ENCODE measurements around the gene NSG2. TPM values are rescaled to one million over a fixed set of nuclear protein-coding genes. Genes with fewer than 3 reads are reported as not detected.

Gene NSG2
- total RNA-seq, 1 donor from 2014 or later: 0.09 TPM

DNA sequence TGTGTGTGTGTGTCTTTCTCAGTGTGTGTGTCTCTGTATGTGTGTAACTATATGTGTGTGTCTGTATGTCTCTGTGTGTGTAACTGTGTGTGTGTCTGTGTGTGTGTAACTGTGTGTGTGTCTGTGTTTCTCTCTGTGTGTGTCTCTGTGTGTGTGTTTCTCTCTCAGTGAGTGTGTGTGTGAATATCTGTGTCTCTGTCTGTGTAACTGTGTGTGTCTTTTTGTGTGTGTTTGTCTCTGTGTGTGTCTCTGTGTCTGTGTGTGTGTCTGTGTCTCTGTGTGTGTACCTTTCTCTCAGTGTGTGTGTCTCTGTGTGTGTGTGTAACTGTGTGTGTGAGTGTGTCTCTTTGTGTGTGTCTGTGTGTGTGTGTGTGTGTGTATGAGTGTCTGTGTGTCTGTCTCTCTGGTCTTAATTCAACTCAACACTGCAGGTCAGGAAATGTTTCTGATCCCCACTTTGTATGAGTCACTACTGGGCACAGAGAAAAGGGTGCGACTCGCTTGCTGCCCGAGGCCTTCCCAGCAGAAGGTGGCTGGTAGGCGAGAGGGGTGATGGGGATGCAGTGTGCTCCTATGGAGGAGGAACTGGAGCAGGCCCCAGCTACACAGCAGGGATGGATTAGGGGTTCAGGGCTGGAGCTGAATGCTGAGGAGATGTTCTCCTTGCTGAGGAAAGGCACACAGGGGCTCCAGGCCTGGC, 52.1 kb downstream of the NSG2 start:
- H3K9ac ChIP-seq (ENCODE audit: low read length): peak overlapping the region; percentile 1
- H3K9me3 Mint-ChIP-seq (ENCODE audit: unreplicated experiment): no peaks in the 10 kb centered on the region
- no peak for TF ChIP-seq EZH2 (IDR thresholded peaks at IDR 0.05; ENCODE audit: insufficient read depth, low read length)
- TF ChIP-seq, protein P1, sequence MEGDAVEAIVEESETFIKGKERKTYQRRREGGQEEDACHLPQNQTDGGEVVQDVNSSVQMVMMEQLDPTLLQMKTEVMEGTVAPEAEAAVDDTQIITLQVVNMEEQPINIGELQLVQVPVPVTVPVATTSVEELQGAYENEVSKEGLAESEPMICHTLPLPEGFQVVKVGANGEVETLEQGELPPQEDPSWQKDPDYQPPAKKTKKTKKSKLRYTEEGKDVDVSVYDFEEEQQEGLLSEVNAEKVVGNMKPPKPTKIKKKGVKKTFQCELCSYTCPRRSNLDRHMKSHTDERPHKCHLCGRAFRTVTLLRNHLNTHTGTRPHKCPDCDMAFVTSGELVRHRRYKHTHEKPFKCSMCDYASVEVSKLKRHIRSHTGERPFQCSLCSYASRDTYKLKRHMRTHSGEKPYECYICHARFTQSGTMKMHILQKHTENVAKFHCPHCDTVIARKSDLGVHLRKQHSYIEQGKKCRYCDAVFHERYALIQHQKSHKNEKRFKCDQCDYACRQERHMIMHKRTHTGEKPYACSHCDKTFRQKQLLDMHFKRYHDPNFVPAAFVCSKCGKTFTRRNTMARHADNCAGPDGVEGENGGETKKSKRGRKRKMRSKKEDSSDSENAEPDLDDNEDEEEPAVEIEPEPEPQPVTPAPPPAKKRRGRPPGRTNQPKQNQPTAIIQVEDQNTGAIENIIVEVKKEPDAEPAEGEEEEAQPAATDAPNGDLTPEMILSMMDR (IDR thresholded peaks at IDR 0.05; ENCODE audit: insufficient read depth, low read depth, low read length): no peak
- no peaks in the 10 kb centered on the region for H3K9me3 ChIP-seq (ENCODE audit: insufficient read depth, low read depth, low read length)
- H4K20me1 ChIP-seq (ENCODE audit: insufficient read depth, low read length): no peaks in the 10 kb centered on the region
- FAIRE-seq (no peak), DNase-seq (ENCODE audit: low read depth) (peak; percentile 45)
- no peaks in the 10 kb centered on the region for H3K36me3 ChIP-seq (ENCODE audit: insufficient read depth, low read length)
- peaks cover 6% of the 10 kb centered on the region for H3K27me3 Mint-ChIP-seq (ENCODE audit: low read depth, unreplicated experiment)
- H3K4me1 ChIP-seq (ENCODE audit: insufficient read depth, low read length): peaks cover 6% of the 10 kb centered on the region
- H2AFZ ChIP-seq (ENCODE audit: low read depth, low read length): no peak overlapping the region
- no peaks in the 10 kb centered on the region for H3K36me3 Mint-ChIP-seq (ENCODE audit: low read depth, unreplicated experiment)
- peaks cover 2% of the 10 kb centered on the region for H3K27me3 ChIP-seq (ENCODE audit: insufficient read depth, low read length)
- no peaks in the 10 kb centered on the region for H3K79me2 ChIP-seq (ENCODE audit: insufficient read depth, low read length)
- no peak overlapping the region for H3K27ac Mint-ChIP-seq (ENCODE audit: unreplicated experiment)
- no peak overlapping the region for H3K4me2 ChIP-seq (ENCODE audit: low read length)
- no peaks in the 10 kb centered on the region for H3K4me1 Mint-ChIP-seq (ENCODE audit: low read depth, unreplicated experiment)
- H3K4me3 Mint-ChIP-seq (ENCODE audit: unreplicated experiment): no peak overlapping the region
- H3K4me3 ChIP-seq (ENCODE audit: insufficient read depth, low read depth, low read length): no peak overlapping the region
- H3K27ac ChIP-seq (ENCODE audit: low read depth, low read length): no peak overlapping the region

DNA sequence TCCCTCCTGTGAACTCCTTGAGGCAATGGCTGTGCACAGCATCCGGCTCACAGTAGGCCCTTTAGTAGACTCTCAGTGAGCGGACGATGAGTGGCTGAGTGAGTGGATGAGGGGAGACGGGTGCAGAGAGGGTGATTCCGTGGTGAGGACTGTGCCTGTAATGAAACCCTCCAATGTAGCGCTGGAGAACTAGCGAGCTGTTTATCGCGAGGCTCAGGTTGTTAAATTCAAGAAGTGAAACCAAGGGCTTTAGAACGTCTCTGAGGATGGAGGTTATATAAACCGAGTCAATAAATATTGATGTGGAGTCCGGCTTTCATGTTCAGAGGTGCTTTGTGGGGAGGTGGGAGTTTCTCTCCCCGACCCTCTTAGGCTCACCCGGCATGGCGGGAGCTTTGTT, 53.2 kb downstream of the NSG2 start:
- Histone ChIP-seq H2AFZ (ENCODE audit: low read depth, low read length) (no peak overlapping the region), H4K20me1 (ENCODE audit: insufficient read depth, low read length) (no peaks in the 10 kb centered on the region), H3K79me2 (ENCODE audit: insufficient read depth, low read length) (no peaks in the 10 kb centered on the region), H3K4me3 (ENCODE audit: insufficient read depth, low read depth, low read length) (no peak overlapping the region), H3K27me3 (ENCODE audit: insufficient read depth, low read length) (peaks cover 2% of the 10 kb centered on the region), H3K27ac (ENCODE audit: low read depth, low read length) (no peak overlapping the region), H3K9ac (ENCODE audit: low read length) (no peak overlapping the region), H3K4me2 (ENCODE audit: low read length) (no peak overlapping the region), H3K4me1 (ENCODE audit: insufficient read depth, low read length) (peaks cover 6% of the 10 kb centered on the region), H3K36me3 (ENCODE audit: insufficient read depth, low read length) (no peaks in the 10 kb centered on the region), H3K9me3 (ENCODE audit: insufficient read depth, low read depth, low read length) (no peaks in the 10 kb centered on the region)
- TF ChIP-seq EZH2 (IDR thresholded peaks at IDR 0.05; ENCODE audit: insufficient read depth, low read length): no peak
- Mint-ChIP-seq H3K36me3 (ENCODE audit: low read depth, unreplicated experiment) (no peaks in the 10 kb centered on the region), H3K27ac (ENCODE audit: unreplicated experiment) (no peak overlapping the region), H3K27me3 (ENCODE audit: low read depth, unreplicated experiment) (peaks cover 6% of the 10 kb centered on the region), H3K9me3 (ENCODE audit: unreplicated experiment) (no peaks in the 10 kb centered on the region), H3K4me3 (ENCODE audit: unreplicated experiment) (no peak overlapping the region), H3K4me1 (ENCODE audit: low read depth, unreplicated experiment) (no peaks in the 10 kb centered on the region)
- no peak for FAIRE-seq
- DNase-seq (ENCODE audit: low read depth): no peak

DNA sequence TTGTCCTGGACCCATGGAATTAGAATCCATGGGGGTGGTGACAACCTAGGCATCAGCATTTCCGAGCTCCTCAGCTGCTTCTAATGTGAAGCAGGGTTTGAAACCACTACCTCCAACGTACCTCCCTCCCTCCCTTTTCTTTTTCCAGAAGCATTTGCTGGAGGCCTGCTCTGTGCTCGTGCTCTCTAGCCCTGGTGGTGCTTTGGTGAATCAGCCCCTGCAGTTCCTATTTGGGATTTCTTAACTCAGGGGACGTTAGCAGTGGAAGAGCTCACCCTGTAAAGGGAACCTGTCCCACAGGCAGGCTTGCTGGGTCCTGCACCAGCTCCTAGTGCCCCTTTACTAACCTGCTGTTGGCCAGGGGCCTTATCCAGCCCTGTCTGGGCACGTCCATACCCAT, 55.0 kb downstream of the NSG2 start:
- Mint-ChIP-seq H3K27me3 (ENCODE audit: low read depth, unreplicated experiment) (no peaks in the 10 kb centered on the region), H3K4me3 (ENCODE audit: unreplicated experiment) (no peak overlapping the region), H3K27ac (ENCODE audit: unreplicated experiment) (no peak overlapping the region), H3K9me3 (ENCODE audit: unreplicated experiment) (no peaks in the 10 kb centered on the region), H3K4me1 (ENCODE audit: low read depth, unreplicated experiment) (no peaks in the 10 kb centered on the region), H3K36me3 (ENCODE audit: low read depth, unreplicated experiment) (no peaks in the 10 kb centered on the region)
- Histone ChIP-seq H3K27me3 (ENCODE audit: insufficient read depth, low read length) (peaks cover 2% of the 10 kb centered on the region), H3K9ac (ENCODE audit: low read length) (no peak overlapping the region), H3K4me3 (ENCODE audit: insufficient read depth, low read depth, low read length) (no peak overlapping the region), H4K20me1 (ENCODE audit: insufficient read depth, low read length) (no peaks in the 10 kb centered on the region), H3K36me3 (ENCODE audit: insufficient read depth, low read length) (no peaks in the 10 kb centered on the region), H3K9me3 (ENCODE audit: insufficient read depth, low read depth, low read length) (no peaks in the 10 kb centered on the region), H2AFZ (ENCODE audit: low read depth, low read length) (no peak overlapping the region), H3K4me2 (ENCODE audit: low read length) (no peak overlapping the region), H3K4me1 (ENCODE audit: insufficient read depth, low read length) (peaks cover 6% of the 10 kb centered on the region), H3K27ac (ENCODE audit: low read depth, low read length) (no peak overlapping the region), H3K79me2 (ENCODE audit: insufficient read depth, low read length) (no peaks in the 10 kb centered on the region)
- TF ChIP-seq EZH2 (IDR thresholded peaks at IDR 0.05; ENCODE audit: insufficient read depth, low read length): no peak
- TF ChIP-seq, protein P1 (IDR thresholded peaks at IDR 0.05; ENCODE audit: insufficient read depth, low read depth, low read length): no peak
- no peak for FAIRE-seq
- no peak for DNase-seq (ENCODE audit: low read depth)

All from astrocyte (in vitro differentiated cells and primary cell).